ENCODE results near the gene AVEN.

GRCh38 chr15:34023907-34024306, 15.1 kb downstream of the AVEN start:
- TF ChIP-seq POLR2AphosphoS5 (IDR thresholded peaks at IDR 0.05) = no peak
- TF ChIP-seq POLR2A (IDR thresholded peaks at IDR 0.05) = no peak
- TF ChIP-seq, protein P1, sequence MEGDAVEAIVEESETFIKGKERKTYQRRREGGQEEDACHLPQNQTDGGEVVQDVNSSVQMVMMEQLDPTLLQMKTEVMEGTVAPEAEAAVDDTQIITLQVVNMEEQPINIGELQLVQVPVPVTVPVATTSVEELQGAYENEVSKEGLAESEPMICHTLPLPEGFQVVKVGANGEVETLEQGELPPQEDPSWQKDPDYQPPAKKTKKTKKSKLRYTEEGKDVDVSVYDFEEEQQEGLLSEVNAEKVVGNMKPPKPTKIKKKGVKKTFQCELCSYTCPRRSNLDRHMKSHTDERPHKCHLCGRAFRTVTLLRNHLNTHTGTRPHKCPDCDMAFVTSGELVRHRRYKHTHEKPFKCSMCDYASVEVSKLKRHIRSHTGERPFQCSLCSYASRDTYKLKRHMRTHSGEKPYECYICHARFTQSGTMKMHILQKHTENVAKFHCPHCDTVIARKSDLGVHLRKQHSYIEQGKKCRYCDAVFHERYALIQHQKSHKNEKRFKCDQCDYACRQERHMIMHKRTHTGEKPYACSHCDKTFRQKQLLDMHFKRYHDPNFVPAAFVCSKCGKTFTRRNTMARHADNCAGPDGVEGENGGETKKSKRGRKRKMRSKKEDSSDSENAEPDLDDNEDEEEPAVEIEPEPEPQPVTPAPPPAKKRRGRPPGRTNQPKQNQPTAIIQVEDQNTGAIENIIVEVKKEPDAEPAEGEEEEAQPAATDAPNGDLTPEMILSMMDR (IDR thresholded peaks at IDR 0.05 in 8 of 11, conservative IDR thresholded peaks at IDR 0.05 in 3 of 11) = no peak

All from spleen (tissue), 7 donors.